ENCODE measurements around the gene DSCAML1. TPM values are rescaled to one million over a fixed set of nuclear protein-coding genes. Genes with fewer than 3 reads are reported as not detected.
"Not testable (repeated sequence)": the region's sequence is repeated elsewhere in the genome, so short reads cannot be mapped to it uniquely, and the experiment has no call there.

Gene DSCAML1
- total RNA-seq, 1 donor from 2014 or later, result 0.16 TPM

DNA sequence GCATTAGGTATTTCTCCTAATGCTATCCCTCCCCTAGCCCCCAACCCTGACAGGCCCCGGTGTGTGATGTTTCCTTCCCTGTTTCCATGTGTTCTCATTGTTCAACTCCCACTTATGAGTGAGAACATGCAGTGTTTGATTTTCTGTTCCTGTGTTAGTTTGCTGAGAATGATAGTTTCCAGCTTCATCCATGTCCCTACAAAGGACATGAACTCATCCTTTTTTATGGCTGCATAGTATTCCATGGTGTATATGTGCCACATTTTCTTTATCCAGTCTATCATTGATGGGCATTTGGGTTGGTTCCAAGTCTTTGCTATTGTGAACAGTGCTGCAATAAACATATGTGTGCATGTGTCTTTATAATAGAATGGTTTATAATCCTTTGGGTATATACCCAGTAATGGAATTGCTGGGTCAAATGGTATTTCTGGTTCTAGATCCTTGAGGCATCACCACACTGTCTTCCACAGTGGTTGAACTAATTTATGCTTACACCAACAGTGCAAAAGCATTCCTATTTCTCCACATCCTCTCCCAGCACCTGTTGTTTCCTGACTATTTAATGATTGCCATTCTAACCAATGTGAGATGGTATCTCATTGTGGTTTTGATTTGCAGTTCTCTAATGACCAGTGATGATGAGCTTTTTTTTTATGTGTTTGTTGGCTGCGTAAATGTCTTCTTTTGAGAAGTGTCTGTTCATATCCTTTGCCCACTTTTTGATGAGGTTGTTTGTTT is 397.7 kb downstream of the DSCAML1 start:
- H4K20me1 ChIP-seq (ENCODE audit: insufficient read depth, low read length); FAIRE-seq; H3K9me3 ChIP-seq (ENCODE audit: insufficient read depth, low read depth, low read length); H3K27ac ChIP-seq (ENCODE audit: low read depth, low read length); DNase-seq (ENCODE audit: low read depth); H3K4me3 Mint-ChIP-seq (ENCODE audit: unreplicated experiment); H3K27me3 ChIP-seq (ENCODE audit: insufficient read depth, low read length); H3K4me1 Mint-ChIP-seq (ENCODE audit: low read depth, unreplicated experiment); H2AFZ ChIP-seq (ENCODE audit: low read depth, low read length); H3K4me1 ChIP-seq (ENCODE audit: insufficient read depth, low read length); H3K27ac Mint-ChIP-seq (ENCODE audit: unreplicated experiment); H3K27me3 Mint-ChIP-seq (ENCODE audit: low read depth, unreplicated experiment); H3K79me2 ChIP-seq (ENCODE audit: insufficient read depth, low read length); H3K4me2 ChIP-seq (ENCODE audit: low read length); H3K9ac ChIP-seq (ENCODE audit: low read length); H3K4me3 ChIP-seq (ENCODE audit: insufficient read depth, low read depth, low read length): not testable (repeated sequence)
- Mint-ChIP-seq H3K9me3 (ENCODE audit: unreplicated experiment) (peaks cover 16% of the 10 kb centered on the region), H3K36me3 (ENCODE audit: low read depth, unreplicated experiment) (peaks cover 65% of the 10 kb centered on the region)
- H3K36me3 ChIP-seq (ENCODE audit: insufficient read depth, low read length), result peaks cover 21% of the 10 kb centered on the region

DNA sequence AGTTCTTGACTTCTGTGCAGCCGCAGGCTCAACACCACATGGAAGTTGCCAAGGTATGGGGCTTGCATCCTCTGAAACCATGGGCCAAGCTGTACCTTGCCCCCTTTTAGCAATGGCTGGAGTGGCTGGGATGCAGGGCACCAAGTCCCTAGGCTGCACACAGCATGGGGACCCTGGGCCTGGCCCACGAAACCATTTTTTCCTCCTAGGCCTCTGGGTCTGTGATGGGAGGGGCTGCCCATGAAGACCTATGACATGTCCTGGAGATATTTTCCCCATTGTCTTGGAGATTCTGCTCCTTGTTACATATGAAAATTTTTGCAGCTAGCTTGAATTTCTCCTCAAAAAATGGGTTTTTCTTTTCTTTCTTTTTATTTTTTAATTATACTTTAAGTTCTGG is 398.4 kb downstream of the DSCAML1 start:
- peaks cover 16% of the 10 kb centered on the region for H3K9me3 Mint-ChIP-seq (ENCODE audit: unreplicated experiment)
- H2AFZ ChIP-seq (ENCODE audit: low read depth, low read length); H3K9me3 ChIP-seq (ENCODE audit: insufficient read depth, low read depth, low read length); H3K27me3 Mint-ChIP-seq (ENCODE audit: low read depth, unreplicated experiment); H3K79me2 ChIP-seq (ENCODE audit: insufficient read depth, low read length); H3K4me2 ChIP-seq (ENCODE audit: low read length); FAIRE-seq; H3K9ac ChIP-seq (ENCODE audit: low read length); H3K4me3 Mint-ChIP-seq (ENCODE audit: unreplicated experiment); DNase-seq (ENCODE audit: low read depth); H4K20me1 ChIP-seq (ENCODE audit: insufficient read depth, low read length); H3K27me3 ChIP-seq (ENCODE audit: insufficient read depth, low read length); H3K4me1 Mint-ChIP-seq (ENCODE audit: low read depth, unreplicated experiment); H3K27ac Mint-ChIP-seq (ENCODE audit: unreplicated experiment); H3K27ac ChIP-seq (ENCODE audit: low read depth, low read length); H3K4me1 ChIP-seq (ENCODE audit: insufficient read depth, low read length); H3K4me3 ChIP-seq (ENCODE audit: insufficient read depth, low read depth, low read length): not testable (repeated sequence)
- peaks cover 21% of the 10 kb centered on the region for H3K36me3 ChIP-seq (ENCODE audit: insufficient read depth, low read length)
- H3K36me3 Mint-ChIP-seq (ENCODE audit: low read depth, unreplicated experiment), result peaks cover 61% of the 10 kb centered on the region

DNA sequence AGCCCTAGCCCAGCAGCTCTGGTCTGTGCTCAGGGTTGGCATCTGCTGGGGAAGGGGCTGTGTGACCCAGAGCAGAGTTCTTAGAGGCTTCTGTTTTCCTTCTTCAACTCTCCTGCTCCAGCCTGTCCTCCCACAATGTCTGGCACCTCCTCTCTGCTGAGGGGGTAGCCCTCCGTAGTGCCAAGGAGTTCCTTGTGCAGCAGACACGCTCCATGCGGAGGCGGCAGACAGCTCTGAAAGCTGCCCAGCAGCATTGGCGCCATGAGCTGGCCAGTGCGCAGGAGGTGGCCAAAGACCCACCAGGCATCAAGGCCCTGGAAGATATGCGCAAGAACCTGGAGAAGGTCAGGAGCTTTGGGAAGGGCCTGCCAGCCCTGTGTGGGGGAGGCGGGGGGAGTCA is 400.0 kb downstream of the DSCAML1 start:
- Mint-ChIP-seq H3K36me3 (ENCODE audit: low read depth, unreplicated experiment) (peaks cover 69% of the 10 kb centered on the region), H3K4me3 (ENCODE audit: unreplicated experiment) (no peak overlapping the region), H3K9me3 (ENCODE audit: unreplicated experiment) (peaks cover 16% of the 10 kb centered on the region), H3K27ac (ENCODE audit: unreplicated experiment) (no peak overlapping the region), H3K27me3 (ENCODE audit: low read depth, unreplicated experiment) (no peaks in the 10 kb centered on the region), H3K4me1 (ENCODE audit: low read depth, unreplicated experiment) (no peaks in the 10 kb centered on the region)
- no peaks in the 10 kb centered on the region for H3K9me3 ChIP-seq (ENCODE audit: insufficient read depth, low read depth, low read length)
- H2AFZ ChIP-seq (ENCODE audit: low read depth, low read length), result no peak overlapping the region
- no peak overlapping the region for H3K27ac ChIP-seq (ENCODE audit: low read depth, low read length)
- H3K79me2 ChIP-seq (ENCODE audit: insufficient read depth, low read length), result no peaks in the 10 kb centered on the region
- TF ChIP-seq, protein P1, sequence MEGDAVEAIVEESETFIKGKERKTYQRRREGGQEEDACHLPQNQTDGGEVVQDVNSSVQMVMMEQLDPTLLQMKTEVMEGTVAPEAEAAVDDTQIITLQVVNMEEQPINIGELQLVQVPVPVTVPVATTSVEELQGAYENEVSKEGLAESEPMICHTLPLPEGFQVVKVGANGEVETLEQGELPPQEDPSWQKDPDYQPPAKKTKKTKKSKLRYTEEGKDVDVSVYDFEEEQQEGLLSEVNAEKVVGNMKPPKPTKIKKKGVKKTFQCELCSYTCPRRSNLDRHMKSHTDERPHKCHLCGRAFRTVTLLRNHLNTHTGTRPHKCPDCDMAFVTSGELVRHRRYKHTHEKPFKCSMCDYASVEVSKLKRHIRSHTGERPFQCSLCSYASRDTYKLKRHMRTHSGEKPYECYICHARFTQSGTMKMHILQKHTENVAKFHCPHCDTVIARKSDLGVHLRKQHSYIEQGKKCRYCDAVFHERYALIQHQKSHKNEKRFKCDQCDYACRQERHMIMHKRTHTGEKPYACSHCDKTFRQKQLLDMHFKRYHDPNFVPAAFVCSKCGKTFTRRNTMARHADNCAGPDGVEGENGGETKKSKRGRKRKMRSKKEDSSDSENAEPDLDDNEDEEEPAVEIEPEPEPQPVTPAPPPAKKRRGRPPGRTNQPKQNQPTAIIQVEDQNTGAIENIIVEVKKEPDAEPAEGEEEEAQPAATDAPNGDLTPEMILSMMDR (IDR thresholded peaks at IDR 0.05; ENCODE audit: insufficient read depth, low read depth, low read length), result no peak
- TF ChIP-seq EZH2 (IDR thresholded peaks at IDR 0.05; ENCODE audit: insufficient read depth, low read length), result no peak
- H3K9ac ChIP-seq (ENCODE audit: low read length), result no peak overlapping the region
- no peaks in the 10 kb centered on the region for H3K27me3 ChIP-seq (ENCODE audit: insufficient read depth, low read length)
- H3K4me2 ChIP-seq (ENCODE audit: low read length), result no peak overlapping the region
- no peak for FAIRE-seq
- no peaks in the 10 kb centered on the region for H4K20me1 ChIP-seq (ENCODE audit: insufficient read depth, low read length)
- DNase-seq (ENCODE audit: low read depth), result no peak
- no peak overlapping the region for H3K4me3 ChIP-seq (ENCODE audit: insufficient read depth, low read depth, low read length)
- peaks cover 26% of the 10 kb centered on the region for H3K36me3 ChIP-seq (ENCODE audit: insufficient read depth, low read length)
- H3K4me1 ChIP-seq (ENCODE audit: insufficient read depth, low read length), result no peaks in the 10 kb centered on the region
